Adipose tissue (tissue), 3 donors: ENCODE measurements around the gene DUSP19. TPM values are rescaled to one million over a fixed set of nuclear protein-coding genes. Genes with fewer than 3 reads are reported as not detected.

Source experiments
- H3K27ac ChIP-seq: one replicate; pipeline ENCODE4 v1.5.1; 2013; ENCODE audit warnings: low read depth, low read length
- WGBS, 3 donors: extraction: QIAGEN DNeasy Blood & Tissue Kit; methylation state at CpG; one replicate each; pipeline ENCODE4 v1.1.7; 2013; 5-methylcytosine and 5-hydroxymethylcytosine counted together
- polyA plus RNA-seq, 3 donors: library from polyadenylated mRNA; stranded (reverse); fragments of 200-250 nt; gene quantifications; one replicate each; pipeline ENCODE4 v1.2.3, GENCODE V29; 2013
- donor health status: healthy with polysubstance abuse.
- donor health status: Bipolar disorder and iron deficiency.
- donor health status: healthy.

The DUSP19 gene
- polyA plus RNA-seq, 3 donors, result 0.30 to 0.79 (median 0.77) TPM

GRCh38 chr2:183113630-183114029 lies 35.1 kb downstream of the DUSP19 start:
- WGBS, 3 donors, result 40 to 80% (median 74%) methylated on average over 2 of the region's 2 CpGs
- H3K27ac ChIP-seq, result no peak overlapping the region

- H3K27ac ChIP-seq, result no peak overlapping the region
- WGBS, 3 donors, result 72 to 92% (median 81%) methylated on average over 3 of the region's 3 CpGs
Measured at GRCh38 chr2:183117226-183117625, 38.7 kb downstream of the DUSP19 start.

GRCh38 chr2:183123117-183123958 lies 44.8 kb downstream of the DUSP19 start:
- no peak overlapping the region for H3K27ac ChIP-seq
- WGBS, 3 donors, result 24 to 30% (median 25%) methylated on average over 17 of the region's 17 CpGs

- 0% methylated on average over 7 of the region's 7 CpGs for WGBS, 3 donors
- H3K27ac ChIP-seq, result no peak overlapping the region
Measured at GRCh38 chr2:183123959-183124221, 45.3 kb downstream of the DUSP19 start.

GRCh38 chr2:183124222-183124956 lies 45.8 kb downstream of the DUSP19 start, which contains the start of gene NUP35:
Gene NUP35 (plus strand): TSS chr2:183124443. CDS start chr2:183124458, 15 bp downstream.
- 0% methylated on average over 42 to 43 of the region's 43 CpGs for WGBS, 3 donors
- H3K27ac ChIP-seq, result peak within 1 kb of the TSS; percentile 30

GRCh38 chr2:183124957-183125255 lies 46.4 kb downstream of the DUSP19 start:
- 0 to 1% (median 0%) methylated on average over 10 of the region's 10 CpGs for WGBS, 3 donors
- H3K27ac ChIP-seq, result no peak overlapping the region

GRCh38 chr2:183125659-183126341 lies 47.3 kb downstream of the DUSP19 start:
- no peak overlapping the region for H3K27ac ChIP-seq
- 79 to 84% (median 79%) methylated on average over 11 of the region's 11 CpGs for WGBS, 3 donors

- WGBS, 3 donors, result 81 to 92% (median 91%) methylated on average over 2 of the region's 2 CpGs
- H3K27ac ChIP-seq, result no peak overlapping the region
Measured at GRCh38 chr2:183126635-183127034, 48.1 kb downstream of the DUSP19 start.

- 57 to 95% (median 92%) methylated on average over 2 of the region's 2 CpGs for WGBS, 3 donors
- no peak overlapping the region for H3K27ac ChIP-seq
Measured at GRCh38 chr2:183134016-183134415, 55.5 kb downstream of the DUSP19 start.

- 96 to 100% (median 98%) methylated on average over 1 of the region's 1 CpG for WGBS, 3 donors
Measured at GRCh38 chr2:183148955-183149354, 70.4 kb downstream of the DUSP19 start.

GRCh38 chr2:183149489-183149888 lies 70.9 kb downstream of the DUSP19 start:
- H3K27ac ChIP-seq, result no peak overlapping the region
- WGBS, 3 donors, result 78 to 84% (median 80%) methylated on average over 2 of the region's 2 CpGs

More at GRCh38 chr2:183148955-183149354, 70.4 kb downstream of the DUSP19 start:
- no peak overlapping the region for H3K27ac ChIP-seq

Other genes with a start within 250 kb of the DUSP19 start
- 1 to 10 TPM in 1 of 3 donors, under 1 TPM in 2; 0.56 to 6.4 (median 0.97) TPM for gene FRZB, start 212.1 kb upstream of the DUSP19 start, polyA plus RNA-seq
- 10 to 100 TPM; 36.6 to 56.8 (median 41.5) TPM for gene NCKAP1, start 40.3 kb upstream of the DUSP19 start, polyA plus RNA-seq
- gene NUP35, start 45.7 kb downstream of the DUSP19 start, polyA plus RNA-seq, result 10 to 100 TPM in 1 of 3 donors, 1 to 10 TPM in 2; 7.0 to 11.4 (median 9.5) TPM